Ishikawa (cell line): ENCODE data around the gene GNAO1.

Experiments used
- CEBPB ChIP-seq: IDR thresholded peaks from 2 replicates; pipeline ENCODE4 v1.6.1; 2012
- CREB1 ChIP-seq: IDR thresholded peaks from 2 replicates; pipeline ENCODE4 v1.6.1; 2012; ENCODE audit warnings: low read depth
- EGR1 ChIP-seq: IDR thresholded peaks from 2 replicates; pipeline ENCODE4 v1.6.1; 2012
- EP300 ChIP-seq: IDR thresholded peaks from 2 replicates; pipeline ENCODE4 v1.6.1; 2012; ENCODE audit warnings: borderline replicate concordance
- FOXM1 ChIP-seq: IDR thresholded peaks from 2 replicates; pipeline ENCODE4 v1.6.1; 2012; ENCODE audit warnings: low read depth, borderline replicate concordance
- MAX ChIP-seq: IDR thresholded peaks from 2 replicates; pipeline ENCODE4 v1.6.1; 2012
- NFIC ChIP-seq: IDR thresholded peaks from 2 replicates; pipeline ENCODE4 v1.6.1; 2012
- RAD21 ChIP-seq: IDR thresholded peaks from 2 replicates; pipeline ENCODE4 v1.6.1; 2012; ENCODE audit warnings: low read depth
- TAF1 ChIP-seq: IDR thresholded peaks from 2 replicates; pipeline ENCODE4 v1.6.1; 2012; ENCODE audit warnings: low read depth, mild to moderate bottlenecking
- TCF12 ChIP-seq: IDR thresholded peaks from 2 replicates; pipeline ENCODE4 v1.6.1; 2012; ENCODE audit warnings: low read depth
- TEAD4 ChIP-seq: IDR thresholded peaks from 2 replicates; pipeline ENCODE4 v1.6.1; 2012
- USF1 ChIP-seq: IDR thresholded peaks from 2 replicates; pipeline ENCODE4 v1.6.1; 2012
- YY1 ChIP-seq: IDR thresholded peaks from 2 replicates; pipeline ENCODE4 v1.6.1; 2012; ENCODE audit warnings: low read depth
- ZBTB7A ChIP-seq: IDR thresholded peaks from 2 replicates; pipeline ENCODE4 v1.6.1; 2012; ENCODE audit warnings: low read depth
- TF ChIP-seq, protein P1 (sequence below): IDR thresholded peaks from 2 replicates; pipeline ENCODE4 v1.6.1; 2012; ENCODE audit warnings: low read depth, mild to moderate bottlenecking

GNAO1 gene

DNA sequence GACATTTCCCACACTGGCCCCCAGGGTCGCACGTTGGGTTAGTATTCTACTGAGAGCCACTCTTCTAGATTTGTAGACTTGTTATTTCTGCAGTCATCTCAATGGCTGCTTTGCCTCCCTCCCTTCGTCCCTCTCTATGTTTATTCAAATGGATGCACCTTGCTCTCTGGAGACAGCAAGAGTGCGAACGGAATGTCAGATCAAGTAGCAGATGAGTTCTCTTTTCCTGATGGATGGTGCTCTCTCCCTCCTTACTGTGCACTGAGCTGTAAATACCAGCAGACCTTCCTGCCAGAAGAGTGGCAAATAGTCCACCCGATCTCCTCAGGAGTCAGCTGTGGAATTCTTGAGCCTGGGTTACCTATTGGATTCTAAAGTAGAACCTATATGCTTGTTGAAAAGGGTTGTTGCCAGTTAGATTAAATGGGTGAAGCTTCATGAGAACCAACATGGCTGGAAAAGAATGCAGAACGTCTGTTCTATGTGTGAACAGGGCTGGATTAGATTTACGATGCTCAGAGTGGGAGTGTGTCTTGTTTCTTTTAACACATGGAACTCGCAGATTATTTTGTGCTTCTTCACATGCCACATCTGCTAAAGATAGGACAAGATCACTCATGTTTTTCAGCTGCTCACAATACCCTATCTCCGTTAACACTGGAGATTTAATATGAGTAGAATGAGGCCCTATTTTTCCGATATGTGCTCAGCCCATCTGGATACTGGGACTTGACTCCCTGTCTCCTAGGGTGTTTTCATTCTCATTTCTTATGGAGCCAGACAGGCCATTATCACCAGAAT lies 6.1 kb downstream of the GNAO1 start:
- no peak for TF ChIP-seq RAD21

DNA sequence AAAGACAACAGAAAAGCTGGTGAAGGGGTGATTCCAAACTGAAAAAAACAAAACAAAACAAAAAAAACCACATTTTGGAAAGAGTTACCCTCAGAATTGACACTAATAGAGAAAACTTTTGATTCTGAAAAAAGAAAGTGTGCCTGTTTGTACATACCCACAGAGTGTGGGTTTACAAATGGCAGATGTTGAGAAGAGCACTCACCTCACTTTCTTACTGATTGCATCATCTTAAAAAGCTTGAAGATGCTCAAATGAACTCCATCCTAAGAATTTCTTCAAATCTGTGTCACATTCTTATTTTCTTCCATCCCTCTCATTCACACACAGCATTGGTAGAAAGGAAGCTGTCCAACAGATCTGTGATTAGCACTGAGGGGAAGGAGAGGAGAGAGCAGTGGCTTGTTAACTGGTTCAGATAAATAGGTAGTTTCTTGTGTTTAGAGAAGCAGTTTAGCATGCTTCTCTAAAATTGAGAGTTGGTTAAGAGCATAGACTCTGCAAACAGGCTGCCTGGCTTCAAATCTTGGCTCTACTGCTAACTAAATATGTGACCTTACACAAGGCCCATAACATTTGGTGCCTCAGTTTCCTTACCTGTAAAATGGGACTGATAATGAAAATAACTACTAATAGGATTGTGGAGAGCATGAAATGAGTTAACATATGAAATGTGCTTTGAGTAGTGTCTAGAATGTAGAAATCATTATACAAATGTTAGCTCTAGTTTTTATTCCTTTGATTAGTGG lies 6.9 kb downstream of the GNAO1 start:
- no peak for TF ChIP-seq CEBPB
- TF ChIP-seq, protein P1, sequence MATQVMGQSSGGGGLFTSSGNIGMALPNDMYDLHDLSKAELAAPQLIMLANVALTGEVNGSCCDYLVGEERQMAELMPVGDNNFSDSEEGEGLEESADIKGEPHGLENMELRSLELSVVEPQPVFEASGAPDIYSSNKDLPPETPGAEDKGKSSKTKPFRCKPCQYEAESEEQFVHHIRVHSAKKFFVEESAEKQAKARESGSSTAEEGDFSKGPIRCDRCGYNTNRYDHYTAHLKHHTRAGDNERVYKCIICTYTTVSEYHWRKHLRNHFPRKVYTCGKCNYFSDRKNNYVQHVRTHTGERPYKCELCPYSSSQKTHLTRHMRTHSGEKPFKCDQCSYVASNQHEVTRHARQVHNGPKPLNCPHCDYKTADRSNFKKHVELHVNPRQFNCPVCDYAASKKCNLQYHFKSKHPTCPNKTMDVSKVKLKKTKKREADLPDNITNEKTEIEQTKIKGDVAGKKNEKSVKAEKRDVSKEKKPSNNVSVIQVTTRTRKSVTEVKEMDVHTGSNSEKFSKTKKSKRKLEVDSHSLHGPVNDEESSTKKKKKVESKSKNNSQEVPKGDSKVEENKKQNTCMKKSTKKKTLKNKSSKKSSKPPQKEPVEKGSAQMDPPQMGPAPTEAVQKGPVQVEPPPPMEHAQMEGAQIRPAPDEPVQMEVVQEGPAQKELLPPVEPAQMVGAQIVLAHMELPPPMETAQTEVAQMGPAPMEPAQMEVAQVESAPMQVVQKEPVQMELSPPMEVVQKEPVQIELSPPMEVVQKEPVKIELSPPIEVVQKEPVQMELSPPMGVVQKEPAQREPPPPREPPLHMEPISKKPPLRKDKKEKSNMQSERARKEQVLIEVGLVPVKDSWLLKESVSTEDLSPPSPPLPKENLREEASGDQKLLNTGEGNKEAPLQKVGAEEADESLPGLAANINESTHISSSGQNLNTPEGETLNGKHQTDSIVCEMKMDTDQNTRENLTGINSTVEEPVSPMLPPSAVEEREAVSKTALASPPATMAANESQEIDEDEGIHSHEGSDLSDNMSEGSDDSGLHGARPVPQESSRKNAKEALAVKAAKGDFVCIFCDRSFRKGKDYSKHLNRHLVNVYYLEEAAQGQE: no peak
- no peak for TF ChIP-seq RAD21
- no peak for TF ChIP-seq CREB1
- TF ChIP-seq NFIC: no peak
- no peak for TF ChIP-seq EGR1
- no peak for TF ChIP-seq FOXM1
- TF ChIP-seq EP300: no peak
- no peak for TF ChIP-seq TAF1

DNA sequence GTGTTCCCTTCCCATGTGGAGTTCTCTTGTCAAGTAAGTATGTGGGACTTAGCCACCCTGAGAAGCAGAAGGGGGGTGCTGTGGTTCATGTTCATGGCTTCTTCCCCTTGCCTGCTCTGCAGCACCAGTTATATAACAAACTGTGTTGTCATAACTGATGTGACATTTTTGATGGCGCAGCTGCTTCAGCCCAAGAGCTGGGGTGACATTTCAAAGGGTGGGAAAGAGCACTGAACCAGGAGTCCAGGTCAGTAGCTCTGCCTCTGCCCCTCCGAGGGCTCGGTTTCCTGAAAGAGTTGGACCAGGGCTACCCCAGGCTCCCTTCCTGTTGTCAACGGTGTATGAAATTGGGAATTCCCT lies 7.4 kb downstream of the GNAO1 start:
- TF ChIP-seq NFIC (no peak), YY1 (no peak), ZBTB7A (no peak), EP300 (no peak), RAD21 (no peak), USF1 (no peak), CREB1 (no peak), TEAD4 (no peak), EGR1 (no peak), FOXM1 (no peak), MAX (no peak), TCF12 (no peak), TAF1 (no peak), CEBPB (no peak)
- TF ChIP-seq, protein P1: no peak

- no peak for TF ChIP-seq CREB1
- no peak for TF ChIP-seq TCF12
- TF ChIP-seq USF1: no peak
- TF ChIP-seq YY1: no peak
- TF ChIP-seq RAD21: no peak
- no peak for TF ChIP-seq TEAD4
- no peak for TF ChIP-seq NFIC
- TF ChIP-seq EGR1: no peak
- no peak for TF ChIP-seq TAF1
These were observed 7.9 kb downstream of the GNAO1 start for GRCh38 chr16:56199164-56199563.

DNA sequence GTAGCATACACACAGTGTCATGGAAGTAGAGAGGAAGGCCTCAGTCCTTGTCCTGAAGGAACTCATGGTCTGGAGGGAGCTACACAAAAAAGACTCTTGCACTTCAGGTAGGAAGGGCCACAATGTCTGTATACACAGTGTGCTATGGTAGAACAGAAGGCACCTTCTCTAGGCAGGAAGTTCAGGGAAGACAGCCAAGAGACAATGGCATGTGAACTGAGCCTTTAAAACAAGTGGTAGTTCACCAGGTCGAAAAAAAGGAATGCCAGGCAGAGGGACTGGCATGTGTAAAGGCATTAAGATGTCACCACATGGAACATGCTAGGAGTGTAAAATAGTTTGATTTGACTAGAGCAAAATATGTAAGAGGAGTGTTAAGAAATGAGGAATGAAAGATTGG lies 9.7 kb downstream of the GNAO1 start:
- no peak for TF ChIP-seq RAD21
- TF ChIP-seq CEBPB: no peak
- no peak for TF ChIP-seq NFIC
- TF ChIP-seq, protein P1: no peak
- no peak for TF ChIP-seq TEAD4
- TF ChIP-seq TCF12: no peak
- no peak for TF ChIP-seq MAX
- no peak for TF ChIP-seq YY1
- TF ChIP-seq USF1: no peak
- no peak for TF ChIP-seq TAF1
